ENCODE data around the gene NOP16.

NOP16 gene

DNA sequence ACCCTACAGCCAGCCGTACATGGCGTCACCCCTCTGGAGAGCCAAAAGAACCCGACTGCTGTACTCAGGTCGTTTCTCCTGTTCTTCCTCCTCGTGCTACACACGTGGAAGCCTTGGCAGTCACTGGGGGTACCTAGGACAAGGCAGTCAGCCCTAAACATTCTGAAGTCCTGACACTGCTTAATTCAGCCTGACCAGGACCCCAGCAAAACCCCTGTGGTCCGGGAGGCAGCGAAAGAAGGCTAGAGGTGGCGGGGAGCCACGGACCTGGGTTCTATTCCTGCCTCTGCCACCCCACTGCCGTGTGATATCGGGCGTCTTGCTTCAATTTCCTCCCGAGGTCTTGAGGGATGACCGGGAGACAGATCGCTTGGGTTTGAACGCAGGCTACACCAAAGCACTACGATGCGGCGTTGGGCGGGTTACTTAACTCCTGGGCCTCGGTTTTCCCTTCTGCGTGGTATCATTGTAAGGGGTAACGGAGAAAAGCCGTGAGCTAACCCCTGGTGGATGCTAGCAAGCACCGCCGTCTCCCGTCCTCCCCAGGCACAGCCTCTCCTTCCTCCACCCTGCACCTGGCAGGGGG lies 23.5 kb downstream of the NOP16 start:
- peak overlapping the region; percentile 57 for H3K4me3 ChIP-seq (ENCODE audit: control insufficient read depth, low read depth, low read length)
- peak; percentile 20 for DNase-seq (ENCODE audit: low read depth)
- TF ChIP-seq, protein P1, sequence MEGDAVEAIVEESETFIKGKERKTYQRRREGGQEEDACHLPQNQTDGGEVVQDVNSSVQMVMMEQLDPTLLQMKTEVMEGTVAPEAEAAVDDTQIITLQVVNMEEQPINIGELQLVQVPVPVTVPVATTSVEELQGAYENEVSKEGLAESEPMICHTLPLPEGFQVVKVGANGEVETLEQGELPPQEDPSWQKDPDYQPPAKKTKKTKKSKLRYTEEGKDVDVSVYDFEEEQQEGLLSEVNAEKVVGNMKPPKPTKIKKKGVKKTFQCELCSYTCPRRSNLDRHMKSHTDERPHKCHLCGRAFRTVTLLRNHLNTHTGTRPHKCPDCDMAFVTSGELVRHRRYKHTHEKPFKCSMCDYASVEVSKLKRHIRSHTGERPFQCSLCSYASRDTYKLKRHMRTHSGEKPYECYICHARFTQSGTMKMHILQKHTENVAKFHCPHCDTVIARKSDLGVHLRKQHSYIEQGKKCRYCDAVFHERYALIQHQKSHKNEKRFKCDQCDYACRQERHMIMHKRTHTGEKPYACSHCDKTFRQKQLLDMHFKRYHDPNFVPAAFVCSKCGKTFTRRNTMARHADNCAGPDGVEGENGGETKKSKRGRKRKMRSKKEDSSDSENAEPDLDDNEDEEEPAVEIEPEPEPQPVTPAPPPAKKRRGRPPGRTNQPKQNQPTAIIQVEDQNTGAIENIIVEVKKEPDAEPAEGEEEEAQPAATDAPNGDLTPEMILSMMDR (conservative IDR thresholded peaks at IDR 0.05; ENCODE audit: control insufficient read depth, insufficient read depth, low read depth, low read length), result no peak

DNA sequence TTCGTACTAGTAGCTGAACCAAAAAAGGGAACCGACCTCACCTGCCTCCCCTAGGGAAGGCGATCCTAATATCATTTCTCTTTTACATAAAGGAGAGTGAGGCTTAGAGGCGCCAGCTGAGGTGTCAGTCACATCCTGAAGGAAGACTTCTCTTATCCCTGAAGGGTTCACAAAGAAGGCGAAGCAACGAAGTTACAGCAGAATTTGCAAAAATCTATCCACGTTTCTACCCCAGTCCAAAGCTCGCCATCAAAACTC lies 26.2 kb downstream of the NOP16 start:
- TF ChIP-seq, protein P1 (conservative IDR thresholded peaks at IDR 0.05; ENCODE audit: control insufficient read depth, insufficient read depth, low read depth, low read length), result no peak
- no peak for DNase-seq (ENCODE audit: low read depth)
- H3K4me3 ChIP-seq (ENCODE audit: control insufficient read depth, low read depth, low read length), result peak overlapping the region; percentile 94

DNA sequence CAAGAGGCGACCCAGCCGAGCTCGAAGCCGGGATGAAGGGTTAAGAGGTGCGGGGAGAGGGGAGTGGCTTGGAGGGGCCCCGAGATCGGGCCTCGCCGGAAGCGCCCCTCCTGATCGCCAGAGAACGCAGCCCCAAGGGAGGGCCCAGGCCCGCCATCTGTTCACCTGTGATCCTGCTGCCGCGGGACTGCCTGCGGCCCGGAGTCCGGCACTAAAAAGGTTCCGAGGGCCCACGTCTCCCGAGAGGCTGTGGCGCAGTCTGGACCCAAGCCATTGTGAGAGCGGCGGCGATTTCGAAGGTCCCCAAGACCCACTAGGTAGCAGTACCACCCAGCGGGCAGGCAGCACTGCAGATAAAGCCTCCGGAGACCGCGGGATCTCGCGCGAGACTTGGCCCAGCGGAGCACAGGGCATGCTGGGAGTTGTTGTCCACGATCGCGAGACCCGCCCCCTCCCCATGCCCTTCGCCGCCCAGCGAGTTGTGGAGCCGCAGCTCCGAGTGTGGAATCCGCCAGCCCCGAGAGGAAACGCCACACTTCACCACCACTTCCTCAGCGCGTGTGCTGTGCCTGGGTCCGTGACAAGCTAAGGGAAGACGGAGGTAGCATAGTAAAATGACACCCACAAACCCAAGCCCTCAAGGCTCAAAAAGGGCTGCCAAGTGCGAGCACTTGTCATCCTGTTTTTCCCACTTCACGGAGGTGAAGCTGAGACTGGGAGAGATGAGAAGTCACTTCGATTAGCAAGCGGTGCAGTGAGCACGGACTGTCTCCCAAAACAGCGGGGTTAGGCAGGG lies 26.8 kb downstream of the NOP16 start, which contains the start of gene KIAA1191:
TSS of gene KIAA1191 (minus strand) at position 328 of the 796 bp plus-strand sequence. CDS start 2,256 bp downstream, outside the sequence.
- TF ChIP-seq, protein P1 (conservative IDR thresholded peaks at IDR 0.05; ENCODE audit: control insufficient read depth, insufficient read depth, low read depth, low read length), result peak; percentile 4
- DNase-seq (ENCODE audit: low read depth), result peak; percentile 86
- peak within 1 kb of the TSS; percentile 94 for H3K4me3 ChIP-seq (ENCODE audit: control insufficient read depth, low read depth, low read length)

DNA sequence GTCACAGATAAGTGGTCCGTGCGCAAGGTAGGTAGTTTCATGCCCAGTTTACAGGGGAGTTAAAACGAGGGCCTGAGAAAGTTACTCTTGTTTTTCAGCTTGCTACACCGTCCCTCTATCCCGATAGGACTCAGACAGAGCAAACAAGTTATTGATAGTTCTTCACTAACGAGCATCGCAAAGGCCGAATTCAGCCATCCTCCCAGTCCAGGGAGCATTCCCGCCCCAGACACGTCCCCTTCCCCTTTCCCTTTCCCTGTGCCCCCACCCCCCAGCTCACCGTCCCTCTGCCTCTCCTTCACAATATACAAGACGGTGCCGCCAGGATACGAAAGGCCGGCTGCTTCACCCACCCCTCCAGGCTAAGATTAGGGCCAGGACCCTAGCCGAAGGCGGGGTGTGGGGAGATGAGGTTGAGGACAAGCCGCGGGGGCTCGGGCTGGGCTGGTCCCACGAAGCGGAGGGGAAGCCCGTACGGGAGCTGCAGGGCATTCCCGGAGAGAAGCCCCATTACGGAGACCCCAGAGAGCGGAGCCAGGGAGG lies 27.4 kb downstream of the NOP16 start:
- DNase-seq (ENCODE audit: low read depth), result peak; percentile 15
- TF ChIP-seq, protein P1 (conservative IDR thresholded peaks at IDR 0.05; ENCODE audit: control insufficient read depth, insufficient read depth, low read depth, low read length), result no peak
- peak overlapping the region; percentile 94 for H3K4me3 ChIP-seq (ENCODE audit: control insufficient read depth, low read depth, low read length)

DNA sequence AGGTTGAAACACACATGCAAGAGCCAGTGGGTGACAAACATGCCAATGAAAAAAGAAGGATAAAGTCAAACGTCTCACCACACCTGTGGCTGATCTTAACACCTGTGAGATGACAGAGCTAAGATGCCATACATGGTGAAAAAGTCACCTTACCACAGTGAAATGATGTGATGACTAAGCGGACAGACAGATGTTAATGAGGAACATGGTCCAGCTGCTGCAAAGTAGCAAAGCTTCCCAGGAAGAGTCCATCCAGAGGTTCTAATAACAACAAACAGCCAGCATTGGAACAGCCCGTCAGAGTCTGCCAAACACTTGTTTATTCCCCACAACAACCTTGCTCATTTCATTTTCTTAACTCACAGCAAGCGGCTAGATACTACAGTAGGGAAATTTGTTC lies 28.7 kb downstream of the NOP16 start:
- no peak overlapping the region for H3K4me3 ChIP-seq (ENCODE audit: control insufficient read depth, low read depth, low read length)
- TF ChIP-seq, protein P1 (conservative IDR thresholded peaks at IDR 0.05; ENCODE audit: control insufficient read depth, insufficient read depth, low read depth, low read length), result no peak
- peak; percentile 62 for DNase-seq (ENCODE audit: low read depth)

DNA sequence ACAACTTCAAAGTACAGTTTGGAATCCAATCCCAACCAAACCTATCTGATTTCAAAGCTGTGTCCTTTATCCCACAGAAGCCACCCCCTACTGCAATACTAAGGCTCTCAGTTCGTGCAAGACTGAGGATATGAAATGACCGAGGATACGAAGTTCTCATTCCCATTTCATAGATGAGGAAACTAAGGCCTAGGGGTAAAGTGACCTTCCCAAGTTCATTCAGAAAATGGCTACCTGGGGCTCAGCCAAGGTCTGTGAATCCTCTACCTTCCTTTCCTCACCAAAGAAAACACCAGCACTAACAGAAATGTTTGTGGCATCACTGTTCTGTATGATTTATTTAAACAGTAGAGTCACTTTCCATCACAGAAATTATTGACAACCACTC lies 32.2 kb downstream of the NOP16 start:
- DNase-seq (ENCODE audit: low read depth), result no peak
- no peak overlapping the region for H3K4me3 ChIP-seq (ENCODE audit: control insufficient read depth, low read depth, low read length)
- TF ChIP-seq, protein P1 (conservative IDR thresholded peaks at IDR 0.05; ENCODE audit: control insufficient read depth, insufficient read depth, low read depth, low read length), result no peak

Measured in fibroblast of mammary gland (primary cell).